ENCODE measurements around the gene ZNF662. TPM values are rescaled to one million over a fixed set of nuclear protein-coding genes. Genes with fewer than 3 reads are reported as not detected.

ZNF662 gene
- total RNA-seq, 1 donor from 2014 or later, result not detected

GRCh38 chr3:42871592-42872196 is 34.2 kb upstream of the ZNF662 start:
- Histone ChIP-seq H3K4me2 (no peak overlapping the region), H3K4me3 (no peak overlapping the region), H3K9me3 (ENCODE audit: low read depth) (no peaks in the 10 kb centered on the region), H3K36me3 (no peaks in the 10 kb centered on the region), H3K27ac (no peak overlapping the region), H3K27me3 (no peaks in the 10 kb centered on the region), H3K9ac (no peak overlapping the region), H2AFZ (replicated peaks) (no peak overlapping the region), H3F3A (ENCODE audit: low read depth) (no peaks in the 10 kb centered on the region), H3K79me2 (ENCODE audit: low read depth) (no peaks in the 10 kb centered on the region), H4K20me1 (ENCODE audit: low read depth) (no peaks in the 10 kb centered on the region), H3K4me1 (no peaks in the 10 kb centered on the region)
- peaks cover 4% of the 10 kb centered on the region for H3K27me3 Mint-ChIP-seq (ENCODE audit: insufficient read depth, low read depth)
- no peak overlapping the region for H3K27ac Mint-ChIP-seq
- TF ChIP-seq EZH2phosphoT487 (IDR thresholded peaks at IDR 0.05) (no peak), CTCF (IDR thresholded peaks at IDR 0.05) (no peak), EZH2 (IDR thresholded peaks at IDR 0.05) (no peak)
- no peaks in the 10 kb centered on the region for H3K36me3 Mint-ChIP-seq
- no peaks in the 10 kb centered on the region for H3K4me1 Mint-ChIP-seq
- no peak overlapping the region for H3K4me3 Mint-ChIP-seq
- no peak for DNase-seq (ENCODE audit: low spot score)
- H3K9me3 Mint-ChIP-seq, result no peaks in the 10 kb centered on the region

- no peak for TF ChIP-seq EZH2 (IDR thresholded peaks at IDR 0.05)
- TF ChIP-seq CTCF (IDR thresholded peaks at IDR 0.05), result no peak
- Mint-ChIP-seq H3K4me1 (no peaks in the 10 kb centered on the region), H3K4me3 (no peak overlapping the region), H3K27me3 (ENCODE audit: insufficient read depth, low read depth) (peaks cover 4% of the 10 kb centered on the region), H3K27ac (no peak overlapping the region), H3K36me3 (no peaks in the 10 kb centered on the region), H3K9me3 (no peaks in the 10 kb centered on the region)
- no peaks in the 10 kb centered on the region for H3F3A ChIP-seq (ENCODE audit: low read depth)
- no peak overlapping the region for H3K4me3 ChIP-seq
- no peaks in the 10 kb centered on the region for H3K27me3 ChIP-seq
- no peaks in the 10 kb centered on the region for H3K36me3 ChIP-seq
- H2AFZ ChIP-seq (replicated peaks), result no peak overlapping the region
- no peaks in the 10 kb centered on the region for H3K79me2 ChIP-seq (ENCODE audit: low read depth)
- DNase-seq (ENCODE audit: low spot score), result no peak
- H3K9ac ChIP-seq, result no peak overlapping the region
- no peaks in the 10 kb centered on the region for H3K4me1 ChIP-seq
- no peak overlapping the region for H3K27ac ChIP-seq
- no peaks in the 10 kb centered on the region for H4K20me1 ChIP-seq (ENCODE audit: low read depth)
- no peaks in the 10 kb centered on the region for H3K9me3 ChIP-seq (ENCODE audit: low read depth)
- H3K4me2 ChIP-seq, result no peak overlapping the region
Measured at GRCh38 chr3:42872718-42873117, 33.2 kb upstream of the ZNF662 start.

- H3K4me3 Mint-ChIP-seq, result no peak overlapping the region
- DNase-seq (ENCODE audit: low spot score), result no peak
Measured at GRCh38 chr3:42873221-42873982, 32.5 kb upstream of the ZNF662 start.

More at GRCh38 chr3:42873221-42873982, 32.5 kb upstream of the ZNF662 start:
- H3K9ac ChIP-seq, result no peak overlapping the region
- no peaks in the 10 kb centered on the region for H3F3A ChIP-seq (ENCODE audit: low read depth)
- no peak overlapping the region for H3K4me2 ChIP-seq
- H3K4me1 ChIP-seq, result no peaks in the 10 kb centered on the region
- H3K36me3 Mint-ChIP-seq, result no peaks in the 10 kb centered on the region
- no peaks in the 10 kb centered on the region for H4K20me1 ChIP-seq (ENCODE audit: low read depth)
- H2AFZ ChIP-seq (replicated peaks), result no peak overlapping the region
- no peaks in the 10 kb centered on the region for H3K36me3 ChIP-seq
- H3K4me1 Mint-ChIP-seq, result no peaks in the 10 kb centered on the region
- no peaks in the 10 kb centered on the region for H3K9me3 ChIP-seq (ENCODE audit: low read depth)
- H3K27me3 ChIP-seq, result no peaks in the 10 kb centered on the region
- H3K27ac Mint-ChIP-seq, result no peak overlapping the region
- H3K4me3 ChIP-seq, result no peak overlapping the region
- no peaks in the 10 kb centered on the region for H3K79me2 ChIP-seq (ENCODE audit: low read depth)
- peaks cover 4% of the 10 kb centered on the region for H3K27me3 Mint-ChIP-seq (ENCODE audit: insufficient read depth, low read depth)
- no peak overlapping the region for H3K27ac ChIP-seq
- no peak for TF ChIP-seq EZH2 (IDR thresholded peaks at IDR 0.05)
- TF ChIP-seq EZH2phosphoT487 (IDR thresholded peaks at IDR 0.05), result no peak
- TF ChIP-seq CTCF (IDR thresholded peaks at IDR 0.05), result no peak
- H3K9me3 Mint-ChIP-seq, result no peaks in the 10 kb centered on the region
